Adrenal gland (tissue), 12 donors: Measurements from ENCODE around the gene MYO5A. TPM values are rescaled to one million over a fixed set of nuclear protein-coding genes. Genes with fewer than 3 reads are reported as not detected.
A peak's percentile ranks its signal among the peaks of the same experiment; 100 is the strongest.
"Not testable (repeated sequence)": the region's sequence is repeated elsewhere in the genome, so short reads cannot be mapped to it uniquely, and the experiment has no call there.

Source experiments
- DNase-seq, 7 donors: peaks; one replicate each; pipeline ENCODE4 v3.0.0-alpha.2; 2019 to 2020
- H3K27ac ChIP-seq, 5 donors: fragments of 200-600 bp; sonication (generic) in 4 of 5; 1 replicate in 3 of 5; 2 replicates in 2 of 5; pipeline versions ENCODE4 v1.5.1 to v1.8.0; 2016 to 2020; ENCODE audit warnings: mild to moderate bottlenecking in 1 of 5
- H3K27me3 ChIP-seq: fragments of 200-600 bp; 2 replicates; pipeline ENCODE4 v1.8.0; 2021
- H3K36me3 ChIP-seq, 2 donors: fragments of 200-600 bp; replicated peaks in 1 of 2; 1 replicate in 1 of 2; 2 replicates in 1 of 2; pipeline versions ENCODE4 v1.5.1 to v1.8.0; 2018 to 2022
- H3K4me1 ChIP-seq, 2 donors: fragments of 200-600 bp; replicated peaks in 1 of 2; 1 replicate in 1 of 2; 2 replicates in 1 of 2; pipeline versions ENCODE4 v1.5.1 to v1.8.0; 2018 to 2021
- H3K4me3 ChIP-seq, 4 donors: fragments of 200-600 bp; sonication (generic) in 3 of 4; one replicate each; pipeline ENCODE4 v1.5.1; 2016 to 2018
- H3K9me3 ChIP-seq, 3 donors: fragments of 200-600 bp; sonication (generic) in 1 of 3; replicated peaks in 1 of 3; 1 replicate in 2 of 3; 2 replicates in 1 of 3; pipeline versions ENCODE4 v1.5.1 to v1.8.0; 2016 to 2021
- POLR2A ChIP-seq, 2 donors: fragments of 450-650 bp; IDR thresholded peaks; one replicate each; pipeline ENCODE4 v1.6.1; 2017; ENCODE audit warnings: antibody characterized with exemption in 2 of 2, mild to moderate bottlenecking in 2 of 2, moderate library complexity in 1 of 2
- whole genome bisulfite sequencing, 4 donors: extraction: QIAGEN DNeasy Blood & Tissue Kit in 2 of 4; methylation state at CpG; one replicate each; pipeline versions ENCODE4 v1.1.5 to v1.1.7; 2013 to 2017; 5-methylcytosine and 5-hydroxymethylcytosine counted together
- intact Hi-C, 2 donors: fragments of 100-400 bp; cut with DNase I; formaldehyde crosslinking; loops; one replicate each; pipeline versions ENCODE4 v1.14.1 to v1.15.0; 2022 to 2023
- polyA plus RNA-seq, 3 donors: library from polyadenylated mRNA; stranded (reverse); fragments of 200-250 nt in 2 of 3; fragments of 350-450 nt in 1 of 3; fragmentation: Illumina TruSeq in 1 of 3; extraction: RNeasy Lipid Tissue Mini Kit (QIAGEN cat#74804) in 1 of 3; gene quantifications; one replicate each; pipeline ENCODE4 v1.2.3, GENCODE V29; 2013 to 2014
- total RNA-seq, 9 donors: library from RNA; depleted of rRNA in 4 of 9; stranded (reverse); fragments of >200 nt in 4 of 9; fragments of 120-200 nt in 1 of 9; fragmentation: NEBNext Ultra II Directional in 1 of 9; extraction: Animal tissue kit (Norgen Biotek cat#: 25700) in 1 of 9; gene quantifications; one replicate each; pipeline versions ENCODE4 v1.1.0 to v1.2.4, GENCODE V29; 2013 to 2023
- TF ChIP-seq, protein P1 (sequence below), 6 experiments: fragments of 450-650 bp in 4 of 6; fragments of 200-600 bp in 2 of 6; sonication (generic) in 1 of 6; IDR thresholded peaks; 1 replicate in 5 of 6; 2 replicates in 1 of 6; pipeline versions ENCODE4 v1.5.1 to v1.8.0; 2016 to 2021; ENCODE audit warnings: antibody characterized with exemption in 6 of 6, mild to moderate bottlenecking in 2 of 6, moderate library complexity in 1 of 6
- donor health status: healthy with polysubstance abuse.
- donor health status: Bipolar disorder and iron deficiency.
- donor health status: DM: yes; HTN: yes; CAD: no.
- donor health status: DM: no; HTN: no; CAD: no.
- donor health status: DM: no; HTN: no; CAD: no.
- donor health status: DM: yes; HTN: yes; CAD: no.

MYO5A gene
- total and polyA plus RNA-seq, 12 donors: 6.3 to 57.5 (median 39.6) TPM

DNA sequence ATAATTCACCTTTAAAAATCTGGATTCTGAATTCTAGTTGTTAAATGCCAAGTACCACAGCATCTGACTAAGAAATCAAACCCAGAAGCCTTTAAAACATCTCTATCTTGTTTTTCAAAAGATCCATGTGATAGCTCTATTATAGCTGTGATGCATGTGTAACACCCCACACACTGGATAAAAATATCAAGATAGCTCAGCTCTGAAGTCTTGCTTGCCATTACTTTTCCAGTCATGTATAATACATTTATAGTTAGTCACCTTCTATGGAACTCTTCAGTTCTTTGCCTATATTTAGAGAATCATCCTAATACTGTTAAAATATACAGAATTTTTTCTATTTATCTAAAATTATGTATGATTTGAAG, 28.6 kb upstream of the MYO5A start:
- no peaks in the 10 kb centered on the region for H3K36me3 ChIP-seq
- no peaks in the 10 kb centered on the region for H3K9me3 ChIP-seq
- TF ChIP-seq, protein P1, sequence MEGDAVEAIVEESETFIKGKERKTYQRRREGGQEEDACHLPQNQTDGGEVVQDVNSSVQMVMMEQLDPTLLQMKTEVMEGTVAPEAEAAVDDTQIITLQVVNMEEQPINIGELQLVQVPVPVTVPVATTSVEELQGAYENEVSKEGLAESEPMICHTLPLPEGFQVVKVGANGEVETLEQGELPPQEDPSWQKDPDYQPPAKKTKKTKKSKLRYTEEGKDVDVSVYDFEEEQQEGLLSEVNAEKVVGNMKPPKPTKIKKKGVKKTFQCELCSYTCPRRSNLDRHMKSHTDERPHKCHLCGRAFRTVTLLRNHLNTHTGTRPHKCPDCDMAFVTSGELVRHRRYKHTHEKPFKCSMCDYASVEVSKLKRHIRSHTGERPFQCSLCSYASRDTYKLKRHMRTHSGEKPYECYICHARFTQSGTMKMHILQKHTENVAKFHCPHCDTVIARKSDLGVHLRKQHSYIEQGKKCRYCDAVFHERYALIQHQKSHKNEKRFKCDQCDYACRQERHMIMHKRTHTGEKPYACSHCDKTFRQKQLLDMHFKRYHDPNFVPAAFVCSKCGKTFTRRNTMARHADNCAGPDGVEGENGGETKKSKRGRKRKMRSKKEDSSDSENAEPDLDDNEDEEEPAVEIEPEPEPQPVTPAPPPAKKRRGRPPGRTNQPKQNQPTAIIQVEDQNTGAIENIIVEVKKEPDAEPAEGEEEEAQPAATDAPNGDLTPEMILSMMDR (IDR thresholded peaks at IDR 0.05): no peak
- TF ChIP-seq POLR2A (IDR thresholded peaks at IDR 0.05): no peak
- no peak overlapping the region for H3K4me3 ChIP-seq
- no peaks in the 10 kb centered on the region for H3K27me3 ChIP-seq
- DNase-seq: no peak
- intact Hi-C loops: no loop called here
- peak overlapping the region in 2 of 5 donors; percentile 11 to 26 for H3K27ac ChIP-seq
- peaks cover 5 to 74% of the 10 kb centered on the region in 2 donors for H3K4me1 ChIP-seq

DNA sequence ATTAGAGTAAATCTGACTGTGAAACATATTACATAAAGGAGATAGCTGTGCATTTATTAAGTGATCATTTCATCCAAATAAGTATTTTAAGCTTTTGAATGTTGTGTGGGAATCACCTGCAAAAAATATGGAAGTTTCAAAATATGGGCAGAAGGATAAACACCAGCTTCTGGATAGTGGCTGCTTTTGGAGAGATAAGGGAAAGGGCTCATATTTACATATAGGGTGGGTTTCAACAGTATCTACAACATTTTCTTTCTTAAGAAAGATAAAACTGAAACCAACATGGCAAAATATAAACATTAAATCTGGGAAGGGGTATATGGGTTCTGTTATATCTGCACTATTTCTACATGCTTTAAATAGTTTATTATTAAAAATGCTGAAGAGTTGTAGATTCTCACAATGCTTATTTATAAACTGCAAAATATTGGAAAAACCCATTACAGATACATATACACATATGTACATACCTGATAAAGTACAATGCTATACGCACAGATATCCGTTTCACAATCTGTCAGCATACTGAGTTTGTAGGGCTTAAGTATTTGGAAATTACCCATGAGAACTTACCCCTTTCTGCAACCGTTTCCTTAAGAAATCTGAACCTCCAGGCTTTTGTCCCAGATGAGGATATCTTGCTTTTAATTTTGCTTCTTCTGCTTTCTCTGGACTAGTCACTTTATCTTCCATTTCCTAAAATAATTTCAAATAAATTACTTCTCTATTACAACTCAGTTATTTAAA, 28.0 kb upstream of the MYO5A start:
- TF ChIP-seq, protein P1 (IDR thresholded peaks at IDR 0.05): no peak
- TF ChIP-seq POLR2A (IDR thresholded peaks at IDR 0.05): no peak
- H3K27ac ChIP-seq: peak overlapping the region in 1 of 5 donors; percentile 11
- H3K9me3 ChIP-seq: no peaks in the 10 kb centered on the region
- no peaks in the 10 kb centered on the region for H3K27me3 ChIP-seq
- peaks cover 5 to 72% of the 10 kb centered on the region in 2 donors for H3K4me1 ChIP-seq
- 70 to 91% (median 77%) methylated on average over 3 of the region's 3 CpGs for WGBS, 4 donors
- no peak overlapping the region for H3K4me3 ChIP-seq
- intact Hi-C loops: no loop called here
- no peak for DNase-seq
- H3K36me3 ChIP-seq: peaks cover 0 to 2% of the 10 kb centered on the region in 2 donors

DNA sequence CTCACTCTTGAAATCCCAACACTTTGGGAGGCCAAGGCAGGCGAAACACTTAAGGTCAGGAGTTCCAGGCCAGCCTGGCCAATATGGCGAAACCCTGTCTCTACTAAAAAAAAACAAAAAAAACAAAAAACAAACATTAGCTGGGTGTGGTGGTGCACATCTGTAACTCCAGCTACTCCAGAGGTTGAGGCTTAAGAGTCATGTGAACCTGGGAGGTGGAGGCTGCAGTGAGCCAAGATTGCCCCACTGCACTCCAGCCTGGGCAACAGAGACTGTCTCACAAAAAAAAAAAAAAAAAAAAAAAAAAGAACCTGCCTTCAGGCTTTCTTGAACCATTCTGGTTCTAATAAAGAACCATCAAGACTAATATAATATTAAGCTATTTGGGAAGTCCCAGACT, 23.6 kb upstream of the MYO5A start:
- Histone ChIP-seq H3K27me3 (no peaks in the 10 kb centered on the region), H3K4me3 (no peak overlapping the region), H3K27ac (peak overlapping the region in 1 of 5 donors; percentile 25), H3K4me1 (peaks cover 0 to 40% of the 10 kb centered on the region in 2 donors), H3K36me3 (peaks cover 0 to 20% of the 10 kb centered on the region in 2 donors), H3K9me3 (no peaks in the 10 kb centered on the region)
- 60 to 88% (median 84%) methylated on average over 2 of the region's 2 CpGs for WGBS, 4 donors
- intact Hi-C loops: no loop called here
- DNase-seq: no peak
- TF ChIP-seq, protein P1 (IDR thresholded peaks at IDR 0.05): no peak
- TF ChIP-seq POLR2A (IDR thresholded peaks at IDR 0.05): no peak

DNA sequence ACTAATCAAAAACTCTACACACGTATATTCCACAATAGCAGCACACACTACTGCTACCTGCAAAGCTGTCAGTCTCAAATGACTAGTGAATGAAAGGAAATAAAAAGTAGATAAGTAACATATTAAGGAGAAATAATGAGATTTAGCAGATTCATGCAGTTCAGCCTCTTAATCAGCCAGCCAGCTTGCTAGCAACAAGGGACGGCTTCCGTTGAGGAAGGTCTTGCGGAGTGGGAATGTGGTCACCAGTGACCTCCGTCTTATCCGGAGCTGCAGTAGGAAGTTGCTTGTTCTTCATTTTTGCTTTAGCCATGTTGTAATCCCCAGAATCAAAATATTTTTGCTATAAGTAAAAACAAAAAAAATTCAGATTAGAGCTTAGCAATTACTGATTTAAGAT, 23.1 kb upstream of the MYO5A start:
- peaks cover 0 to 22% of the 10 kb centered on the region in 2 donors for H3K36me3 ChIP-seq

DNA sequence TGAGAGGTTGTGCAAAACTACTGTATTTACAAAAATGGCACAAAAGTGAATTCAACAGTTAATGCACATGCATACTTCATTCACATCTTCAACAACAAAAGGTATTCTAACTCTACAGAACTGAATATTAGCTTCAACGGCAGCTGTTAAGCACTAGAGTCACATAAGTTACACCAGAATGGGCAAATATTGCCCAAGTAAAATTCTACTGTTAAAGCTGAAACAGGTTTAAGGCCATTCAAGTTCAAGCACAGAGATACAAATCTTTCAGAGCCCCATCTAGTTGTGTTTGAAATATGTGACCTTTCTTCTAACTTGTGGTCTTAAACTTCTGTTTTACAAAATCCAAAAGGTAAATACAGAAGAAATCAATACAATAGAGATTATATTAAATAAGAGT, 22.5 kb upstream of the MYO5A start:
- H3K27me3 ChIP-seq, H3K9me3 ChIP-seq, DNase-seq, H3K4me3 ChIP-seq, intact Hi-C loops, H3K27ac ChIP-seq: not testable (repeated sequence)
- H3K36me3 ChIP-seq: peaks cover 0 to 27% of the 10 kb centered on the region in 2 donors
- 80 to 87% (median 82%) methylated on average over 1 of the region's 1 CpG for WGBS, 4 donors
- H3K4me1 ChIP-seq: peaks cover 0 to 29% of the 10 kb centered on the region in 2 donors

More for the DNA sequence above, 23.1 kb upstream of the MYO5A start:
- Histone ChIP-seq H3K27me3 (no peaks in the 10 kb centered on the region), H3K4me1 (peaks cover 0 to 34% of the 10 kb centered on the region in 2 donors), H3K27ac (peak overlapping the region in 2 of 5 donors; percentile 18 to 25), H3K9me3 (no peaks in the 10 kb centered on the region), H3K4me3 (no peak overlapping the region)
- intact Hi-C loops: no loop called here
- TF ChIP-seq, protein P1 (IDR thresholded peaks at IDR 0.05): no peak
- no peak for TF ChIP-seq POLR2A (IDR thresholded peaks at IDR 0.05)
- 71 to 86% (median 80%) methylated on average over 6 of the region's 6 CpGs for WGBS, 4 donors
- DNase-seq: peak in 2 of 7 donors; percentile 19 to 28
